Activated T-helper 2 cell treated with anti-CD3 and anti-CD28 coated beads, Interferon-gamma antibody, Interleukin-2, Interleukin-4, amounts not matched to agents 10 μg/mL and 5 μg/mL and 100 μg/mL, durations not matched to agents 14 hours and 24 hours and 36 hours (primary cell): ENCODE measurements around the gene OVAAL. TPM values are rescaled to one million over a fixed set of nuclear protein-coding genes. Genes with fewer than 3 reads are reported as not detected.
"Not testable (repeated sequence)": the region's sequence is repeated elsewhere in the genome, so short reads cannot be mapped to it uniquely, and the experiment has no call there.

ENCODE experiments used
- DNase-seq: peaks from one replicate; pipeline ENCODE4 v3.0.0; 2021; ENCODE audit warnings: low spot score
- H3K27ac Mint-ChIP-seq: one replicate; pipeline ENCODE4 v1.8.0; 2021; ENCODE audit warnings: mixed read lengths
- H3K27me3 Mint-ChIP-seq: one replicate; pipeline ENCODE4 v1.8.0; 2021; ENCODE audit warnings: low read depth, mixed read lengths
- H3K36me3 Mint-ChIP-seq: one replicate; pipeline ENCODE4 v1.8.0; 2021; ENCODE audit warnings: low read depth, mixed read lengths
- H3K4me1 Mint-ChIP-seq: one replicate; pipeline ENCODE4 v1.8.0; 2021; ENCODE audit warnings: low read depth, mixed read lengths
- H3K4me3 Mint-ChIP-seq: one replicate; pipeline ENCODE4 v1.8.0; 2021; ENCODE audit warnings: low read depth, mild to moderate bottlenecking, moderate library complexity, mixed read lengths
- H3K9me3 Mint-ChIP-seq: one replicate; pipeline ENCODE4 v1.8.0; 2021; ENCODE audit warnings: mixed read lengths
- intact Hi-C: fragments of 100-400 bp; cut with micrococcal nuclease; formaldehyde crosslinking; loops from one replicate; pipeline ENCODE4 v1.15.1; 2023
- total RNA-seq: library from RNA; stranded (reverse); gene quantifications from 2 replicates; pipeline ENCODE4 v1.2.3, GENCODE V29; 2022

OVAAL gene
- total RNA-seq, 1 donor from 2014 or later: not detected

GRCh38 chr1:180545991-180546390, 12.8 kb upstream of the OVAAL start:
- Mint-ChIP-seq H3K36me3 (no peaks in the 10 kb centered on the region), H3K27me3 (no peaks in the 10 kb centered on the region), H3K4me1 (no peaks in the 10 kb centered on the region), H3K27ac (no peak overlapping the region), H3K9me3 (no peaks in the 10 kb centered on the region), H3K4me3 (no peak overlapping the region)
- intact Hi-C loops: no loop called here
- DNase-seq: no peak

DNA sequence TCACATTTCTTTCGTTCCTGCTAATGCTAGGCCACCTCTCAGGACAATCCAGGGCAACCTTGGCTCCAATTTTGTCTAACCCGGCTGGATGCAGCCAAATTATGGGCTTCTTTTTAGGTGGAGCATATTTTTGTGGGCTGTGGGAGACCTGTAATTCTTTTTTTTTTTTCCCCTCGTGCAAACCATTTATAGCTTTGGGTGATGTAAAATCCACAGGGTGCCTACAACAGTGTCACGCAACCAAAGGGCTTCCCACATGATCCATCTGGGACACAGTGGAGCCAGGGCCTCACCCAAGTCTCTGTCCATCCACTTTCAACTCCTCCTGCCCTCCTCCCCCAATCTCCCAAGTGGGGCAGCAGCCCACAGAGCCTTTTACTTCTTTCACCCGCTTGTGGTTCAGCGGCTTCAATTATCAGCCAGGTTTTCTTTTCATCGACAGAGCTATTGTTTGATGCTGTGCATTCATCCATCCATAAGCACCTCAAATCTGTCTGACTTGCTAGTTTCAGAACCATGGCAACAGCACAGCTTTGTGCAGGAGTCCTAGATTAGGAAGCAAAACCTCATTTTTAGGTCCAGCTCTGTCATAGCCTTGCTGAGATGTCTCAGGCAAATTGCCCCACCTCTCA, 10.0 kb upstream of the OVAAL start:
- H3K27ac Mint-ChIP-seq: no peak overlapping the region
- intact Hi-C loops: no loop called here
- H3K27me3 Mint-ChIP-seq: peaks cover 9% of the 10 kb centered on the region
- DNase-seq: no peak
- no peaks in the 10 kb centered on the region for H3K36me3 Mint-ChIP-seq
- H3K4me3 Mint-ChIP-seq: no peak overlapping the region
- H3K9me3 Mint-ChIP-seq: no peaks in the 10 kb centered on the region
- no peaks in the 10 kb centered on the region for H3K4me1 Mint-ChIP-seq

GRCh38 chr1:180549770-180550169, 9.0 kb upstream of the OVAAL start:
- H3K36me3 Mint-ChIP-seq, H3K4me3 Mint-ChIP-seq, H3K9me3 Mint-ChIP-seq, H3K4me1 Mint-ChIP-seq, H3K27ac Mint-ChIP-seq, DNase-seq, intact Hi-C loops, H3K27me3 Mint-ChIP-seq: not testable (repeated sequence)

- H3K4me3 Mint-ChIP-seq: no peak overlapping the region
- H3K27ac Mint-ChIP-seq: no peak overlapping the region
- H3K9me3 Mint-ChIP-seq: no peaks in the 10 kb centered on the region
- intact Hi-C loops: no loop called here
- peaks cover 9% of the 10 kb centered on the region for H3K27me3 Mint-ChIP-seq
- H3K36me3 Mint-ChIP-seq: no peaks in the 10 kb centered on the region
- no peak for DNase-seq
- no peaks in the 10 kb centered on the region for H3K4me1 Mint-ChIP-seq
These were observed 8.5 kb upstream of the OVAAL start for GRCh38 chr1:180550241-180550640.

- no peaks in the 10 kb centered on the region for H3K9me3 Mint-ChIP-seq
- H3K4me3 Mint-ChIP-seq: no peak overlapping the region
- peaks cover 12% of the 10 kb centered on the region for H3K27me3 Mint-ChIP-seq
- H3K36me3 Mint-ChIP-seq: no peaks in the 10 kb centered on the region
- no peak for DNase-seq
- H3K27ac Mint-ChIP-seq: no peak overlapping the region
- intact Hi-C loops: no loop called here
- H3K4me1 Mint-ChIP-seq: no peaks in the 10 kb centered on the region
These were observed 6.8 kb upstream of the OVAAL start for GRCh38 chr1:180551997-180552396.

GRCh38 chr1:180553046-180553445, 5.7 kb upstream of the OVAAL start:
- H3K27me3 Mint-ChIP-seq: peaks cover 16% of the 10 kb centered on the region
- H3K27ac Mint-ChIP-seq, H3K4me3 Mint-ChIP-seq, intact Hi-C loops, DNase-seq, H3K4me1 Mint-ChIP-seq, H3K9me3 Mint-ChIP-seq, H3K36me3 Mint-ChIP-seq: not testable (repeated sequence)

DNA sequence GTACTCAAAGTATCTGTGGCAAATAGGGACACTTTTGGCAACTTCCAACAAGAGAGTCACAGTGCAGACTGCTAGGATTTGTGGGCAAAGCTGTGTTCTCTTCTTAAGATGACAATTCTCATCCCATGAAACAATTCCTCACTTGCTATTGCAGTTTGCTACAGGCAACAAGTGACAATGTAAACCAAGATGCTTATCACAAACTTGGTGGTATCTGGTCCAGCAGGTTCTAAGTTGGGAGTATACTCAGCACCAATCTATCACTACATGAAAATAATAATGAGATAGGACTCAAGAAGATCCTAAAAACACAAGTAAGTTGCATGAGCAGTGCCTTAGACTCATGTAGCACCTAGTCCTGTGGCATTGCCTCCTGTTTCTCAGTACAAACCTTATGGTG, 3.4 kb upstream of the OVAAL start:
- no peak overlapping the region for H3K27ac Mint-ChIP-seq
- intact Hi-C loops: no loop called here

DNA sequence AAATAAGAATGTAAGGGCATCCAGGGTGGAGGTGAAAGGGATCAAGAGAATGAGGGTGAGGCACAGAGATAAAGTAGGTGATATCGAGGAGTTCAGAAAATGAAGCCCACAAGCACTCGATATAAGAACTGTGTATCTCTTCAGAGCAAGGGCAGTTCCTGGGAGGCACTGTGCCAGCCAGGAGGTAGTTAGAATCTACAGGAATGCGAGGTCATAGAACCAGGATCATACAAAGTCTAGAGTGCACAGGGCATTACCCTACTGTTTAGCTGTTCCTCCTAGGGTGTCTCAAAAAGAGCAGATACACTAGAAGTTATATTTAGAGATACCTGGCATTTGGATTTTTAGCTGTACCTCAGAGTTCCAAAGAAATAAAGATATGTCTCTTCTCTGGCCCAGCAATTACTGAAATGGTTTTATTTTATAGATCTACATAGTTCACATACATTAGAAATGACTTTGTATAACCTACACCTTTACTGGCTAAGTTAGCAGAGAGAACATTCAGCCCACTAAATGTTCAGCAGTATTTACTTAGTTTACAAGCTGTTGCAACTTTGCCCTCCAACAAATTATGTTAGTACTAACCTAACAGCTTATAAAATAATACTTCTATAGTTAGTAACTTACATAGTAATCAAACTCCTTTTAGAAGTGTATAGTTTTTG, 1.6 kb downstream of the OVAAL start:
- Mint-ChIP-seq H3K27me3 (peaks cover 14% of the 10 kb centered on the region), H3K9me3 (no peaks in the 10 kb centered on the region)

More for the DNA sequence above, 3.4 kb upstream of the OVAAL start:
- Mint-ChIP-seq H3K4me1 (no peaks in the 10 kb centered on the region), H3K36me3 (no peaks in the 10 kb centered on the region), H3K4me3 (no peak overlapping the region), H3K9me3 (no peaks in the 10 kb centered on the region), H3K27me3 (peaks cover 16% of the 10 kb centered on the region)
- no peak for DNase-seq

DNA sequence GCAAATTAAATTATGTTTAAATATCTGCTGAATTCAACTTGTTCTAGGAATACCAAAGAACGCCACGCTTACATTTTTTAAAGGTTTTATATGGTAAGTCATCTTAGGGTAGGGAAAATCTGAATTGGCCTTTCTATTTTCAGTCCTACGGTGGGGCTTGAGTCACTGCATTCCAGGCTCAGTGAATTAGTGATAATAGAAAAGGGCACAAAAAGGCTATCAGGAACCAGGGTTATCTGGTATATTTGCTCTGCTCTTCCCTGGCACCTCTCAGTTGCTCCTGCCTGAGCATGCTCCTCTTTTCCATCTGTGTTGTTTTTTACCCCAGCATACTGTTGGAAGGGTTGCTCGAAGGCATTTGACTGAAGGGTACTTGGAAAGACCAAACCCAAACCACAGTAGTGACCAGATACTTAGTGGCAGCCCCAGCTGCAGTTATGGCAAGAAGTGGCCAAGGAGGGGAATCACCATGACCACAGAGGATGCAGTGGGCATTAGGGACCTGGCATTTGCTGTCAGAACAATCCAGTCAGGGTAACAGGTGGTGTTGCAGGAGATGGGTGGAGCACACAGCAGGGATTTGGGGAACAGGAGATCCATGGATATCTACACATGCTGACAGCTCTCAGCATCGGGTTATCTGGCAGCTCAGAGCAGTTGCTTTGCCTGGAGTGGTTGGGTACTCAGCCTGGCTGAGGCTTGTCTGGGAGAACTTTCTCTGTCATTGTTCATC, 2.3 kb downstream of the OVAAL start:
- no peak for DNase-seq
- no peaks in the 10 kb centered on the region for H3K36me3 Mint-ChIP-seq
- H3K4me1 Mint-ChIP-seq: no peaks in the 10 kb centered on the region
- H3K4me3 Mint-ChIP-seq: no peak overlapping the region
- intact Hi-C loops: no loop called here
- no peaks in the 10 kb centered on the region for H3K9me3 Mint-ChIP-seq
- H3K27ac Mint-ChIP-seq: no peak overlapping the region
- H3K27me3 Mint-ChIP-seq: peaks cover 15% of the 10 kb centered on the region

More for the DNA sequence above, 1.6 kb downstream of the OVAAL start:
- Mint-ChIP-seq H3K36me3 (no peaks in the 10 kb centered on the region), H3K27ac (no peak overlapping the region), H3K4me1 (no peaks in the 10 kb centered on the region), H3K4me3 (no peak overlapping the region)
- no peak for DNase-seq
- intact Hi-C loops: no loop called here

- H3K4me3 Mint-ChIP-seq: no peak overlapping the region
- no peaks in the 10 kb centered on the region for H3K36me3 Mint-ChIP-seq
- DNase-seq: no peak
- intact Hi-C loops: no loop called here
- peaks cover 10% of the 10 kb centered on the region for H3K27me3 Mint-ChIP-seq
- H3K27ac Mint-ChIP-seq: no peak overlapping the region
- H3K4me1 Mint-ChIP-seq: no peaks in the 10 kb centered on the region
- H3K9me3 Mint-ChIP-seq: no peaks in the 10 kb centered on the region
These were observed 3.9 kb downstream of the OVAAL start for GRCh38 chr1:180562640-180563025.

GRCh38 chr1:180563026-180563827, 4.5 kb downstream of the OVAAL start:
- Mint-ChIP-seq H3K9me3 (no peaks in the 10 kb centered on the region), H3K4me1 (no peaks in the 10 kb centered on the region), H3K27ac (no peak overlapping the region), H3K36me3 (no peaks in the 10 kb centered on the region), H3K27me3 (peaks cover 13% of the 10 kb centered on the region), H3K4me3 (no peak overlapping the region)
- no peak for DNase-seq
- intact Hi-C loops: no loop called here

GRCh38 chr1:180565121-180565871, 6.5 kb downstream of the OVAAL start:
- H3K36me3 Mint-ChIP-seq: no peaks in the 10 kb centered on the region
- intact Hi-C loops: no loop called here
- H3K27me3 Mint-ChIP-seq: peaks cover 13% of the 10 kb centered on the region

More at GRCh38 chr1:180565121-180565871, 6.5 kb downstream of the OVAAL start:
- no peak for DNase-seq
- H3K9me3 Mint-ChIP-seq: no peaks in the 10 kb centered on the region
- no peaks in the 10 kb centered on the region for H3K4me1 Mint-ChIP-seq
- no peak overlapping the region for H3K4me3 Mint-ChIP-seq
- H3K27ac Mint-ChIP-seq: no peak overlapping the region
